BJ (cell line): ENCODE data around the gene MEGF9. TPM values are rescaled to one million over a fixed set of nuclear protein-coding genes. Genes with fewer than 3 reads are reported as not detected.

Source experiments
- CTCF ChIA-PET: fragments of 350-600 bp; formaldehyde crosslinking; extraction: SDS; loops from one replicate; lab custom pipeline; 2021; ENCODE audit warnings: antibody characterized with exemption, inconsistent platforms; lab: Yijun Ruan, JAX
- POLR2A ChIA-PET: fragments of 300-600 bp; sonication (Branson Sonifier 250); formaldehyde crosslinking; extraction: SDS; loops from one replicate; lab custom pipeline; 2021; ENCODE audit warnings: antibody characterized with exemption; lab: Charles Lee
- DNase-seq: peaks from one replicate; pipeline ENCODE4 v3.0.0-alpha.2; 2011; ENCODE audit warnings: low read depth
- H3K27me3 ChIP-seq: 2 replicates; pipeline ENCODE4 v1.6.0; 2011; ENCODE audit warnings: low read length; ENCODE audit not compliant: control insufficient read depth, insufficient read depth
- H3K36me3 ChIP-seq: 2 replicates; pipeline ENCODE4 v1.5.1; 2011; ENCODE audit warnings: low read length; ENCODE audit not compliant: control insufficient read depth, insufficient read depth
- H3K4me3 ChIP-seq: 2 replicates; pipeline ENCODE4 v1.5.1; 2011; ENCODE audit warnings: low read depth, mild to moderate bottlenecking, control low read depth, low read length
- CTCF ChIP-seq: IDR thresholded peaks from 2 replicates; pipeline ENCODE4 v1.5.1; 2011; ENCODE audit warnings: low read depth, mild to moderate bottlenecking, control low read depth, inconsistent platforms, low read length, moderate library complexity; ENCODE audit not compliant: insufficient read depth
- polyA plus RNA-seq: library from polyadenylated mRNA; depleted of rRNA; stranded (reverse); fragments of >200 nt; gene quantifications from 2 replicates; pipeline ENCODE4 v1.2.3, GENCODE V29; 2011

Gene MEGF9
- polyA plus RNA-seq, 1 experiment = 1.1 TPM

GRCh38 chr9:120579139-120580050, 134.9 kb downstream of the MEGF9 start:
- Histone ChIP-seq H3K36me3 (no peaks in the 10 kb centered on the region), H3K27me3 (no peaks in the 10 kb centered on the region), H3K4me3 (peak overlapping the region; percentile 99)
- CTCF ChIA-PET = no interaction called here
- no peak for TF ChIP-seq CTCF
- POLR2A ChIA-PET = no interaction called here
- DNase-seq = no peak

DNA sequence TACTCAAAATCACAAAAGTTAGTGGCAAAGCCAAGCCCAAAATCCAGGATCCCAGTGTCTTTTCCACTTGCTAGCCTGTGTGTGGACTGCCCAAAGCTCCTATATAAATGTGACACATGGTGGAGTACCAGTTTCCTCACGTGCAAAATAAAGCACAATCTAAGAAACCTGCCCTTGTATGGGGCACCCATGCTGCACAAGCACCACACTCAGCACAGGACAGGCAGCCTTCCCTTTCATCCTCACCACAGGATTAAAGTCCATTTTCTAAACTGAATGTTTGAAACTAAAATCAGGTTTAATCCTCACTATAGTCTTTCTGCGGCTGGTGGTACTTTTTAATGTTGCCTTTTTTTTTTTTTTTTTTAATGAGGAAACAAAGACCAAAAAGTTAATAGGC, 139.8 kb downstream of the MEGF9 start:
- Histone ChIP-seq H3K27me3 (no peaks in the 10 kb centered on the region), H3K4me3 (no peak overlapping the region), H3K36me3 (peaks cover 6% of the 10 kb centered on the region)
- ChIA-PET POLR2A (no interaction called here), CTCF (no interaction called here)
- no peak for DNase-seq
- no peak for TF ChIP-seq CTCF

- CTCF ChIA-PET = interaction anchor here (0.6 kb wide), 1 partner anchor 221 kb away, joined by 3 read pairs; no protein-coding TSS in a partner anchor
- no peak for TF ChIP-seq CTCF
- H3K27me3 ChIP-seq = no peaks in the 10 kb centered on the region
- H3K36me3 ChIP-seq = peaks cover 9% of the 10 kb centered on the region
- no peak overlapping the region for H3K4me3 ChIP-seq
- no peak for DNase-seq
- POLR2A ChIA-PET = no interaction called here
Measured at GRCh38 chr9:120572472-120572871, 141.8 kb downstream of the MEGF9 start.

DNA sequence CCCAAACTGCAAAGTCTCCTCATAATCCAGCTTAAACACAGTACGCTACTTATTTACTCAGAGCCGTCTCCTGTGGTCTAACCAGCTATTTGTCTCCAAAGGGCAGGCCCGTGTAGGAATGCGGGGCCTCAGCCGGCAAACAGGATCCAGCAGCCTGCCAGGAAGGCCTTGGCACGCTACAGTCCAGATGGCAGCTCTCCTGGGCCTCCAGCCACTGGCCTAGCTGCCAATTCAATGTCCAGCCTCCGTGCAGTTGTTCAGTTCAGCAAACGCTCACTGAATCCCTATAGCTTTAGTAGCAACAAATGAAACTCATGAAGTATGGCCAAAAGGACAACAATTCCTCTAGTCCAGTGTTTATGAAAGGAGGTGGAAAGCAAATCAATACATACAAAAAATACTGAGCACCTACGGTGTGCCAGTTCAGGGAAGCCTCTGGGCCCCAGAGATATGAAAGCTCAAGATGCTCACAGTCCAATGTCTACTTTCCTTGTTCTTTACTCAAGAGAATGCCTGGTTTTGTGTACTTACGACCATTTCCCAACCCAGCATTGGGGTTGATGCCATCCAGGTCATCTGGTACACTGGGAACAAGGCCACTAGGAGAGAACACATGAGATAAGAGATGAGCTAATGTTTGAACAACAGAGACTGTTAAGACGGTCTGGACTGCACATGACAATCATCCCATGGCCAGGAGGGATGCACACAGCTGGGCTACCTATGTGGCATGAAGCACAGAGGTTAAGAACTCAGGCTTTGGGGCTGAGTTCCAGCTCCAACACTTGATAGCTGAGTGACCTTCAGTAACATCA, 142.6 kb downstream of the MEGF9 start:
- H3K27me3 ChIP-seq = no peaks in the 10 kb centered on the region
- H3K36me3 ChIP-seq = peaks cover 9% of the 10 kb centered on the region
- POLR2A ChIA-PET = no interaction called here
- peak; percentile 49 for DNase-seq
- CTCF ChIA-PET = interaction anchor here (0.6 kb wide), 1 partner anchor 222 kb away, joined by 3 read pairs; no protein-coding TSS in a partner anchor
- no peak overlapping the region for H3K4me3 ChIP-seq
- TF ChIP-seq CTCF = no peak

GRCh38 chr9:120570296-120570695, 144.0 kb downstream of the MEGF9 start:
- Histone ChIP-seq H3K36me3 (peaks cover 11% of the 10 kb centered on the region), H3K27me3 (no peaks in the 10 kb centered on the region), H3K4me3 (no peak overlapping the region)
- POLR2A ChIA-PET = no interaction called here
- no peak for TF ChIP-seq CTCF
- CTCF ChIA-PET = interaction anchor here (0.6 kb wide), 1 partner anchor 426 kb away, joined by 3 read pairs; no protein-coding TSS in a partner anchor
- DNase-seq = no peak
